ENCODE results near the gene OR51B6.

OR51B6 gene

GRCh38 chr11:5366856-5367255 lies 15.5 kb downstream of the OR51B6 start:
- no peak for DNase-seq

GRCh38 chr11:5367448-5368074 lies 16.3 kb downstream of the OR51B6 start:
- DNase-seq = no peak

DNA sequence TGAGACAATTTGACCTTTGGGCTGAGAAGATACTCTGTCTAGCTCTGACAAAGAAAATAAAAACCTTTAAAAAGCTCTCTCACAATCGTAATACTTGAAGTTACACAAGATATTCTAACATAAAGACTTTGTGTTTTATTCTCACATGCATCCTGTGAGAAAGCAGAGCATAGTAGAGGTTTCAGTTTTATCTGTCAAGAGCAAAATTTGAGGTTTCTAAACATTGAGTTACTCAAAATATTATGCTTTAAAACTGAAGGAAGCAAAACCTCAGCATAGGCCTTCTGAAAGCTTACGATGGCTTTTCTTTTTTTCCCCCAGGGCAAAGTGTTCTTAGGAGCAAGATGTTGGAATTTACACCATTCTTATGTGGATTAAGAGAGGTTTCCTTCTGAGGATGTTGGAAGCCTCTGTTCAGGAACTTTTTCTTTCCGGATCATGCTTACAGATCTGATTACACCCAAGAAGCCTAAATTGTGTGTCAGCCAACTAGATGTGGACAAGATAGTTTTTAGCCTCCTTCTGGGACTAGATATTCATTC lies 17.3 kb downstream of the OR51B6 start:
- no peak for DNase-seq

- no peak for DNase-seq
Measured at GRCh38 chr11:5369789-5370188, 18.5 kb downstream of the OR51B6 start.

DNA sequence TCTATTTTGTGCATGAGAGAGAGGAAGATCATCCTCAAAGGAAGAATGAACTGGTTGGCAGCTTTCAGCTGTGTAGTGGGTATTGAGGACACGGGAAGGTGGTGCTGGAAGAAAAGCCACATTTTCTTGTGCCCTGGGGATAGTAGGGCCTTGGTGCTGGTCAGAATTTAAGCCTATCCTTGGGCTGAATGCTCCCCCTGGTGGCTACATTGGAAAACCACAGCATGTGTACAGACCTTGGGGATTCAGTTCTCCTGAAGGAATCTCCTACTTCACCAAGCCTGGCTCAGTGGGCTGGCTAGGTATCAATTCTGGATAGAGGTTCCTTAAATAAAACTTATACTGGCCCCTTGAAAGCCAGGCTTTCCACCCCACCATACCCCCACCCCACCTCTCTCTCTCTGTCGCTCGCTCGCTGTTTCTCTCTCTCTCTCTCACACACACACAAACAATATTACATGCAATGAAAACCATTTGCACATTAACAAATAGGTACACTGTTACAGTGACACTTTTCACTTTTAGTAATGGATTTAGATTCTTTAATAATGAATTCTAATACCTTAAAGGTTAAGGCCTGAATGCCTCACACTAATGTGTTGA lies 29.5 kb downstream of the OR51B6 start:
- DNase-seq = peak in 1 of 2 experiments; percentile 54

DNA sequence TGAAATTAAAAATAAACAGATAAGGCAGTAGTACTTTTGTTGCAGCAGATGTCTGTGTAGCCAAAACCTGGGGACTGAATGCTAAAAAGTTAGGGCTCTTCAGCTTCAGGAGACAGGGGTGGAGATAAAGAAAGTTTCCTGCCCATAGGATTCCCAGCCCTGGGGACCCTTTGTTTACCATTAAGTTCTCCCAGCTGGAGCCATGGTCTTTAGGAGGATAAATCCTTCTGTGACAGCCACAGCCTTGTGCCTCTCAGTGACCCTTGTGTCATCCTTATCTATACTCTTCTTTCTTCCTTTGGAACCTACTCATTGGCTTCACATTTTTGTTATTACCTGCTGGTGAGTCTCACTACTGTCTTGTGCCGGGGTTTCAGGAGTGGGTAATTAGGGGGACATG lies 32.3 kb downstream of the OR51B6 start, which contains the start of gene OR51M1:
Gene OR51M1 (plus strand): TSS at position 237 of the 400 bp plus-strand sequence. CDS start 5,587 bp downstream, outside the sequence.
- no peak for DNase-seq

DNA sequence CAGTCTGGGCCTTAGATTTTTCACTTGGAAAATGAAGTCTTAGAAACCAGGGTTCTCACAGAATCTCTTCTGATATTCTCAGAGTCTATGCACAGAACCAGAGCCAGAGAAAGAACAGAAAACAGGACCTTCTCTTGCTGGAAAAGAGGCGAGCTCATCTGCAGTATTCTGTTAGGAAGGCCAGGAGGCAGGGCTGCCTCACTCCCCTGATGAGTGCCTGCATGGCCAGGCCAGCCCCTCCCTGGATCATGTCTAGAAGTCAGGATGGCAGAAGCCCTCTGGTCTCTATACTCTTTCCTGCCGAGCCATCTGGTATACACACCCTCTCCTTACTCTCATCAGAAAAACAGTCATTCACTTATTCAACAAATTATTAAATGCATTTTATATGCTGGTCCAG lies 33.0 kb downstream of the OR51B6 start:
- DNase-seq = no peak

DNA sequence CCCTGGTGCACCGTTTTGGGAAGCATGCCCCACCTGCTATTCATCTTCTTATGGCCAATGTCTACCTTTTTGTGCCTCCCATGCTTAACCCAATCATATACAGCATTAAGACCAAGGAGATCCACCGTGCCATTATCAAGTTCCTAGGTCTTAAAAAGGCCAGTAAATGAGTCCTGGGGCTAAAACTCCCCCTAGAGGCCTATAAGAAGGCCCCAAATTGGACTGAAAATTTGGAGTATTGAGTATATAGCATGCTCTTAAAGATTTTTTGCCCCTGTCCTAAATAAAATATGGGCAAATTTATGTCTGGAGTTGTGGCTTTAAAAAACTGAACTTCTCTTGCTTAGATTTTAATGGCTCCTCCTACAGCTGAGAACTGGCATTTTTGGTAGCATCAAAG lies 38.9 kb downstream of the OR51B6 start:
- DNase-seq = no peak

GRCh38 chr11:5394091-5394490 lies 42.8 kb downstream of the OR51B6 start:
- DNase-seq = no peak

DNA sequence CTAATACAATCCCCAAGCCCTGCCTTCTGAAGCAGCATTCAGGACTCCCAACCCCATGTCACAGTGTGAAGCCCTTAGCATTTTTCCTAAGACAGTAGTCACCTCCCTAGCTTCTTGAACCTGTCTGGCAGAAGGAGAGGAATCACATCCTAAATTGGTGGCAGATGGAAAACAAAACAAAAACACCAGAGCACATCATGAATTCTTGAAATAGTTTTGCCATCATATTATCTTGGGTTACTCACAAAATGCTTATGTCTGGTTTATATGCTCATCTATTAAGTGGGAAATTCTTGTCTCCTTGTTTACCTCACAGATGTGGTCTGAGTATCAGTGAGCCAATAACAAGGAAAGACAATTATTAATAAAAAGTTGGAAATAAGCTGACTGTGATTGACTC lies 47.6 kb downstream of the OR51B6 start:
- no peak for DNase-seq

Measured in NCI-H446 (cell line).